Measurements from ENCODE around the gene SLX4IP.
A peak's percentile ranks its signal among the peaks of the same experiment; 100 is the strongest.

Gene SLX4IP

DNA sequence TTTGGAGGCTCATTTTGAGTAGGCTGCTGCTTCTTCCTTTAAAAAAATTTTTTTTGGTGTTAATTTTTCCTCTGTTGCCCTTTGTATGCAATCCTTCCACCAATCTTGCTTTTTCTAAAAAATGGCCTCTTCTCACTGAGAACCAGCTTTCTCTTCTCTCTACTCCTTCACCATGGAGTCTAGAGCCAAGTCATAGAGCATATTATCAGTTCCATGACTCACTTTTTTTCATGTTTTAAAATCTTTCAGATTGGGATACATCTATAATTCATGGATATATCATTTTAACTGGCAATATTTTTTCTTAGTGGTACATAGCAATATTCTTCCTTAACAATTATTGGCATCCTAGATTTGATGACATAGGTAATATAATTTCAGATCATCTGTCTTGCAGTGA, 62.7 kb downstream of the SLX4IP start:
- DNase-seq, result peak; percentile 53

DNA sequence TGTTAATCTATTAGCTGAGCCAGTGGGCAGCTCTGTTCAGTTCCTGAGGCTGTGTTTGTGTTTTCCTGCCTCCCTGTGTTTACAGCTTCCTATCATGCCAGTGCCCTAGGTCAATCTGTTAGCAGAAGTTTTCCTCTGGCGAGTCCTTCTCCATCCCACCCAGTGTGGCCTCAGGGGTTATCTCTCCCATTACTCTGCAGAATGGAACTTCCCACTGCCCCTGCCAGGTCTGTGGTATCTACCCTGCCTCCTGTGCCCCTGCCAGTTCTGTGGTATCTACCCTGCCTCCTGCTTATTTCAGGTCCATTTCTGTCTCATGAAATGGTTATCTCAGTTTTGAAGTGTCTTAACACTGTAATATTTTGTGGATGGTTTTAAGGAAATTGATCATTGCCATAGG, 63.1 kb downstream of the SLX4IP start:
- DNase-seq, result peak; percentile 90

DNA sequence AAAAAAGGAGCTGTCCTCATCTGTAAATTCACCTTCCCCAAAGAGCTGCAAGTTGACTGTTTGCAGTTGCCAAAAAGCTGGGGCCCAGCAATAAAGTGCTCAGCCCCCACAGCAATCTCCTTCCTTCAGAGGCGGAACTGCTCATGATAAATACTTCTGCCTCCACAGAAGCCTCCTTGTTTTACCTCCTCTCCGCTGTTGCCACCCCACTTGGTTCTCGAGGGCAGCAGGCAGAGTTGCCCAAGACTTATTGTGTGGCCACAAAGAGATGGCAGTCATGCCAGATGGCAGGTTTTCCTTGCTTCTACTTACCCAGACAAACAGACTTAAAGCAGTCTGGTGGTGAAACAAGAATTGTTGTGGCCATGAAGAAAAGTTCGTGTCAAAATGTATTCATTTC, 66.3 kb downstream of the SLX4IP start:
- DNase-seq, result peak; percentile 75

DNA sequence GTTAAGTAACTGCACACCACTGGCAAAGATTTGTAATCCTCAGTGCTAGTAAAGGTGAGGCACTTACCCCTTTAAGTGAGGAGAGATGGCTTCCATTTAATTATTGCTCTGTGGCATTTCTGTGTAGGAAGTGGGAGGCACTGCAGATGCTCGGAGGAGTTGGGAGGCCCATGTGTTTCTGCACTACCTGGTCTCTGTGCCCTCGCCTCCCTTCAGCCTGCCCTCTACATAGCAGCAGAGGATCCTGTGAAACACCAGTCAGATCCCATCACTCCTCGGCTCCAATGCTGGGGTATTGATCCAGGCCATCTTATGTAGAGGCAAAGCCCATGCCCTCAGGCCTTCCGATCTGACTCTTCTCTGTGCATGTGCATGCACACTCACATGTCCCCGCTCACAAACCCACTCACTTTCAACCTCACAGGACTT, 67.0 kb downstream of the SLX4IP start:
- no peak for DNase-seq

DNA sequence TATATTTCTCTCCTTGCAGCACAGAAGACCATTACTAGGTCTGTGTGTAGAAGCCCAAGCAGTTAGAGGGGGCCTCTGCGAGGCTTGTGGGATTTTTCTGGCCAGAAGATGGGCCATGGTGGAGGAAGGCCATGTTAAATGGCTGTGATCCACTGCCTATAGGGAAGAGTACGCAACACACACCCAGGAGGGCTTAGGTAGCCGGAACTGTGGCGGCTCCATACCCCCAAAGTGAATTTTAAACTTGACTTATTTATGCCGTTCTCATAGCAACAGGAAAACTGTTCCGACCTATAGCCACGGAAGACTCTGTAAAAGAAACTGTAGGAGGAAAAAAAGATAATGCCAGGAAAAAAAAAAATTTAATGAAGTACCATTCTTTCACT, 69.5 kb downstream of the SLX4IP start:
- no peak for DNase-seq

DNA sequence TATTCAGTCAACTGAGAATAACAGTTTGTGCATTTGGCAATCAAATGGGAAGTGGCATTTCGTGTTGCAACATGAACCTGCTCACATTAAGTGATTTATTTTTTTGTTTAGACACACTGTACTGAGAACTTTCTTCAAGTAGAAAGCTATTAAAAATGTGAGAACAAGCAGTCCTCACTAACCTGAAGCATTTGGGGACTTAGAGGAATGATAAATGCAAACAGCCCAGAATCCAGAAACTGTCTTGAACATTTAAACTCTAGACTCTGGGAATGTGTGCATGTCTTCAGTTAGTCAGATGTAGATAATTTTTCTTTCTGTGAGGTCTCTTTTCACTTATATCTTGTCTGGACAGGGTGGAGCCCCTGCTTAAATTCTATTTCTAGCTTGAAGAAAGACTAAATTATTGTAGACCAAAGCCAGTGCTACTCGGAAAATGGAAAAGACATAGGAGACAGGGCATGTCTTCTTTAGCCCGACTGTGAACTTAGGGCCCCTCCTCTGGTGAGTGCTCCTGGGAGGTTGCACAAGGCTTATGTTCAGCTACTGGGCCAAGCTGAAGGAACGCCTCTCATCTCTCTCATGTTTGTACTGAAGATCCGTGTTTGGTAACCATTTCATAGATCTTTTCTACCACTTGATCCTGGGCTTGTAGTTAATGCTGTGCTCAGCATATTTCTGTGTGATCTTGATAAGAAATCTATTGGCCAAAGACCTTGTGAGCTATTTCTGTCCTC, 70.1 kb downstream of the SLX4IP start:
- DNase-seq, result peak; percentile 36

DNA sequence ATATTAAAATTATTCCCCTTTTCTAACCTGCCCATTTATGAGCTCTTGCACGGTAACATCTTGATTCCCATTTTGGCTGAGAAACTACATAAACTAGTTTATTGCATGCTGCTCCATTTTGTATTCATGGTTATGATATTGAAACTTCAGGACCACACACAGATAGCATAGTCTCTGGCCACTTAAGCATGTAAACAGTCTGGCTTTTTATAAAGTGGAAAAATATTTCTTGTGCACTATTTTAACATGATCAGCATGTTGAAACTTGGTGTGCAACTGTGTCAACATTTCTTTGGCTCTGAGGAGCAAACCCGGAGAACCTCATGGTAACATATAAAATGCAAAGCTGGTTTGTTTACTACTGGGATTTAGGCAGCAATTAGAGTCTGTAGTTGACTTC, 70.7 kb downstream of the SLX4IP start:
- no peak for DNase-seq

DNA sequence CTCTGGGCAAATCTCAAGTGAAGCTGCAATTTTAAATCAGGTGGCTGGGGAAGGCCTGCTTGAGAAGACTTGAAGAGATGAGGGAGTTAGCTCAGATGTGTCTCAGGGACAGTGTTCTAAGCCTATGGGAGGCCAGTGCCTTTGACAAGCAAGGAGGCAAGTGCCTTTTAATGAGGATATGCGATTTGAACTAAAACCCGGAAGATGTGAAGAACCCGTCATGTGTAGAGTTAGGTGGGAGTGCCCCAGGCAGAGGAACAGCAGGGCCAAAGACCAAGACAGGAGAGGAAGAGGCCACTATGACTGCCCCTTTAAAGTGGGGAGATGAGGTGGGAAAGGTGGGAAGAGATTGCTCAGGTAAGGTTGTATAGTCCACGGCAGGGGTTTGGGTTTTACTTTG, 71.9 kb downstream of the SLX4IP start:
- no peak for DNase-seq

DNA sequence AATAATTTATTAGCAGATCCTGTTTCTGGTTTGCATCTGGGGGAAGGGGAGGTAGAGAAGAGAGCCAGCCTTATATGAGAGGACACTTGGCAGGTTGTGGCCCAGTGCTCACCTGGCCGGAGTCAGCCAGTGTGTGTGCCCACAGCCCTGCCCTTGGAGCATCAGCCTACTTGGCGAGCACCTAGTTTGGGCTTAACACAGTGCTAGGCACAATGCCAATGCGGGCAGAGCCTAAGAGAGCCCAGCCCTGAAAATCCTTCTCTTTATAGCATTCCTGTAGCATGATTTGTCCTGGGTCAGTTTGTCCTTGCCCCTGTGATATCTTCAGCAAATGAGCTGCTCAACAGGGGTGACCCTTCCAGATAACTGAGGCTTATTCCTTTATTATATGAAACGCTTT, 73.0 kb downstream of the SLX4IP start:
- peak; percentile 50 for DNase-seq

DNA sequence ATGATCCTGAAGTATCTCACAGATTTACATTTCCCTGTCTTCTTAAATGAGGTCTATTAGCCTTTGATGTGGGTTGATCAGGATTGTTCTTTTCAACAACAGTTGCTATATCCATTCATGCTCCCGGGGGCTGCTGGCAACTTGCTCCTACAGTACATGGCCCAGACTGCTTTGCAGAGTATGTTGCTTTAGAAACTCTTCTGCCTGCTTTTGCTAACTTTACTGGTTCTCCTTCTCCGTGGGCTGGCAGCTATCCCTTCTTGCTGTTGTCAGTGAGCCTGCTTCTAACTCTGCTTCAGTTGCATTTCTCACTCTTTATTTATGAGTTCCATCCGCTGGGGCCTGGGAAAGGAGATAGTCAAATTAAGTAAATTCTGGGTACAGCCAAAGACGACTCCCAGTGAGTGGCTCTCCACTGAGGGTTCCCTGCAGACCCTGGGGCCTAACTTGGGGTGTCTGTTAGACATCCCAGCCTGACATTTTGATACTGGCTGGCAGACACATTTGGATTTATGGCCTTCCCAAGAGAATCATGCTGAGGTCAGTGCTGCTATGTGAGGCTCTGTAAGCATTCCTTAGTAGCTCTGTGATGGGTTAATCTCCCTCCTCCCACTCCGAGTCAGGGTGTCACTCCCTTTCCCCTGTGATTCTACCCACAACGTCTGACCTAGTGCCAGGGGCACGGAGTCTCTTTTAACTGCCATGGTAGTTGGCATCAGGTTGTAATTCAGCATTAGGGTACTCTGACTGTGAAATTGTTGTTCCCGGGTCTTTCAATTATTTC, 73.6 kb downstream of the SLX4IP start:
- DNase-seq, result peak; percentile 66

DNA sequence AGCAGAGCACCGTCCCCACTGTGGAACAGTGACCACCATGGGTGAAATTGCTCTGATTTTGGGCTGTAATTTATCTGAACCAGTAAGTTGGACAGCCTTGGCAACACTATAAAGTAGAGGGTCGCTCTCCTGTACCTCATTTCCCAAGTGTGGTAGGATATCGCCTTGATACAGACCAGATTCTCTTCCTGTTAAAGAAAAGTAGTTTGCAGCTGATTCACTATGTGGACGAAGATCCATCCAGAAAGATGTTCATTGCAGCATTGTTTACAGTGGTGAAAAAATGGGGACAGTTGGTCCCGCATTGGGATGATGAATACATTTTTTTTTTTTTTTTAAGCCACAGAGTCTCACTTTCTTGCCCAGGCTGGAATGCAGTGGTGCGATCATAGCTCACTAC, 74.3 kb downstream of the SLX4IP start:
- peak; percentile 22 for DNase-seq

DNA sequence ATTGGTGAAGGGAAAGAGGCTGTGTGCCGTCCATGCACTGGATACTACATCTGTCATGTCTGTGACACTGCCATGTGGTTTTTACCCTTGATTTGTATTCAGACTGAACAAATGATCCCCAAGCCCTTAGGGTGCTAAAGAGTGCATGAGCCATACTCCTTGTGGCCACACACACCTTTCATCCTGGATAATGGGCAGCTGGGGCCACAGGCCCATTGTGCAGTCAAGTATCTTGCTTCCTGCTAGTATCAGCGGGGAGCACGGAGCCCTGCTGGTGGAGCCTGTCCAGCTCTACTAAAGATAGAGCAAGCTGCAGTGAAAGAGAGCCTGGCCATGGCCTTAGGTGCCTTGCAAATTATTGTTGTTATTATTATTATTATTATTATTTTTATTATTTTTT, 75.1 kb downstream of the SLX4IP start:
- peak; percentile 50 for DNase-seq

DNA sequence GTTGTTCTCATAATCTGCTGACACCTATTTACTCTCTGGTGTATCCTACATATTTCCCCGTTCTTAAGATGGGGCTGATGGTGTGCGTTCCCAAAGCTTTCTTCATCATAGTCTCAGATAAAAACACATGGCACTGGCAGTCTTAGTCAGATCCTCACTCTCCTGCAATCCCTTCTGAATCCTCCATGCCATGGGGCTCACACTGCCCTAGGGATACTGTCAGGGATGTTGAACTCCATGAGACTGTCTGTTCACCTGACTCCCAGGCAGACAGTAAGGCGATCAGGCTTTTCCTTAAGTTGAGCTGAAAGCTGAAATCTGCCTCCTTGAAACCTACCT, 76.0 kb downstream of the SLX4IP start:
- DNase-seq, result no peak

DNA sequence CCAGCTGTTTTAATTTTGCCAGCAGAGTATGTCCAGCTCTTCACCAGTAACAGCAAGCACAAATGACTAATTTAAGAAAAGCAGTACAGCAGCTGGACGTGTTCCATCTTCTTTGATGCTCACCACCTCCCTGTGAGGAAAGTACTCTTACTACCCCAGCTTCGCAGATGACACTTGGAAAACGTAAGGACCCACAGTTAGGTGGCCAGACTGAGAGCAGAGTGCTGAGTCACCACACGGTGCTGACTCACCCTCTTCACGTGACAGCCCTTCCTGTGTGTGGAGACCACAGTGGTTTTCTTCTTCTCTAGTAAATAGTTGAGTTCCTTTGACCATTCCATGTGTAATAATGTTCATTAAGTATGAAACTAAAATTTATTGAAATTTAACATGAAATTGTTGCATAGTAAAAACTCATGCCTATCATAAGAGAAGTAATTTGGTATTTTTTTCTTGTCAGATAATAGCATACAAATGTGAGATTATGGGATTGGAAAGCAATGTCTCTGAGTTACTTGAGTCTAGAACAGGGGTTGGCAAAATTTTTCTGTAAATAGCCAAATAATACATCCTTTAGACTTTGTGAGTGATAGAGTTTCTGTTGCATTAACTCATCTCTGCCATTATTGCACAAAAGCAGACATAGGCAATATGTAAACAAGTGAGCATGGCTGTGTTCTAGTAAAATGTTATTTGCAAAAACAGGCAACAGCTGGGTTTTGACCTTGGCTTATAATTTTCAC, 76.6 kb downstream of the SLX4IP start:
- DNase-seq, result peak; percentile 97

DNA sequence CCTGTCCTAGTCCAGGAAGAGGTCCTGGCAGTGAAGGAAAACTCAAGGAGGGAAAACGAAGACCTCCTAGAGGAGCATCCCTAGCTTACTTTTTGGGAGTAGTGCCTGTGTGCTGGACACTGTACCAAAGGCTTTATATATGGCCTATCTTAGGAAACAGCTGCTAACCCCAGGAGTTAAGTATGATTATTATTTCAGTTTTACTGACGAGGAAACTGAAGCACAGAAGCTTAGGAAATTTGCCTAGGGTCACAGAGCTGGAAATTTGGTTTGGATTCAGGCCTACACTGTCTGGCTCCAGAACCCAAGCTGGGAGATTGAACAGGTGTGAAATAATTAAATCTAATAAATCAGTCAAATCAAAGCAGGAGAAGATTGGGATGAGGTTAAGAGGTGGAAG, 78.0 kb downstream of the SLX4IP start:
- DNase-seq, result no peak

DNA sequence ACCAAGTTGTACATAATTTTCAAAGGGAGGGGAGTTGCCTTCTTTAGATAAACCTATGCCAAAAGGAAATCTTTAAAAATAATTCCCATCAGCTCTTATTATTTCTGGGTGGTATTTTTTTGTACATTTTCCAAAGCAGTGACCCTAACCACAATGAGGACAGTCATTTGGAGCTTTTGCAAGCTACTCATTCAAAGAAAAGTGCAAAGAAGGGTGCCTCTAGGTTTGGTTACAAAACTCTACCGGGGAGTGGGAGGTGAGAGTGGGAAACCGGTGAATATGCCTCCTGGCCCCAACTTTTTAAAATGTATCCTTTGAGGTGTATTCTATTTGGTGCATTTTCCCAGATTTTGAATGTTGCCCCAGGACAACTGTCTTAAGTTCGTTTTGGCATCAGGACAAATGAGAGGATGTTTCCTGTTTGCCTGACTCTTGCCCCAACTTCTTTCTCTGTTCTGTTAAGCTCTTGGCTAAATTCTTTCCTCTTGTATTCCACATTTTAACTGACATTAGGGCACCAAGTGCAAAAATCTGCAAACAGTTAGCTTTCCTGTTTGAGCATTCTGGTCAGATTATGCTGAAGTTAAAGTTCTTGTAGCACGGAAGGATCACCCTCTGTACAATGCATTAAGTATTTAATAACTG, 78.9 kb downstream of the SLX4IP start:
- DNase-seq, result no peak

DNA sequence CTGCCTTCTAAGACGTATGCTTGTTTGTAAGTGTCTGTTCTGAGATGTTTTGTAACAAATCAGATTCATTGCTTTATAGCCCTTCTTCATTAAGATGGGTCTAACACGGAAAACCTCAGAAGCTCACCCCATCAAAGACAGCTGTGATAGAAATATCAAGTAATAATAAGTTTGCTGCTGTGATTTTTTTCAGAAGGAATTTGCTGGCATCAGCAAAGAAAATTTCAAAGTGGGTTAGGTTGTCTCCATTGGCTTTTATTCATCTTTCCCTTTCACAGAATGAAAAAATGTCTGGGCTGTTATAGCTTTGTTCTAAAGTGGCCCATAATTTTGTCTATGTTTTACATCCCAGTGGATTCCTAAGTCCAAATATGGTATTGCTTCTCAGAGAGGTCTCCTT, 81.4 kb downstream of the SLX4IP start:
- no peak for DNase-seq

DNA sequence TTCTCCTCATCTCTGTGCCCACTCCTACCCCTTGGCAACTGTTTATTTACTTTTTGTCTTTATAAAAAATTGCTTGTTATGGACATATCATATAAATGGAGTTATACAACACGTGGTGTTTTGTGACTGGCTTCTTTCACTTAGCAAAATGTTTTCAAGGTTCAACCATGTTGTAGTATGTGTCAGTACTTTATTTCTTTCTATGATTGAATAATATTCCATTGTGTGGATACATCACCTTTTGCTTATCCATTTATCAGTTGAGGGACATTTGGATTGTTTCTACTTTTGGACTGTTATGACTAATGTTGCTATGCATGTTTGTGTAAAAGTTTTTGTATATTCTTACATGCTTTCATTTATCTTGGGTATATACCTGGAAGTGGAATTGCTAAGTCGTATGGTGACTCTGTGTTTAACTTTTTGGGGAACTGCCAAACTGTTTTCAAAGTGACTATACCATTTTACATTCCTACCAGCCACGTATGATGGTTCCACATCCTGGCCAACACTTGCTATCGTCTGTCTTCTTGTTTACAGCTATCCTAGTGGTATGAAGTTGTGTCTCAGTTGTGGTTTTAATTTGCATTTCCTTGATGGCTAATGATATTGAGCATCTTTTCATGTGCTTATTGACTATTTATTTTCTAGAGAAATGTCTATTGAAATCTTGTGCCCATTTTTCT, 84.4 kb downstream of the SLX4IP start:
- DNase-seq, result peak; percentile 20

DNA sequence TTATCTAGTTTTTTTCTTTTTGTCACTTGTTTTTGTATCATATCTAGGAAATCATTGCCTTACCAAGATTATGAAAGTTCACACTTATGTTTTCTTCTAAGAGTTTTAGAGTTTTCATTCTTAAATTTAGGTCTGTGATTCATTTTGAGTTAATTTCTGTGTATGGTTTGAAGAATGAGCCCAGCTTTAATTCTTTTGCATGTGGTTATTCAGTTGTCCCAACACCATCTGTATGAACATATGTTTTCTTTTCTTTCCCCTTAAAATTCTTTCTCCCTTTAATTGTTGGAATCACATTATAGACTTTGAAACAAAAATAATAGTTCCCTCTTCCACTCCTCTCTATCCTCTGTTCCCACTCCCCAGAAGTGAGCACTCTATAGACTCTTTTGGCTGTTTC, 85.4 kb downstream of the SLX4IP start:
- no peak for DNase-seq

DNA sequence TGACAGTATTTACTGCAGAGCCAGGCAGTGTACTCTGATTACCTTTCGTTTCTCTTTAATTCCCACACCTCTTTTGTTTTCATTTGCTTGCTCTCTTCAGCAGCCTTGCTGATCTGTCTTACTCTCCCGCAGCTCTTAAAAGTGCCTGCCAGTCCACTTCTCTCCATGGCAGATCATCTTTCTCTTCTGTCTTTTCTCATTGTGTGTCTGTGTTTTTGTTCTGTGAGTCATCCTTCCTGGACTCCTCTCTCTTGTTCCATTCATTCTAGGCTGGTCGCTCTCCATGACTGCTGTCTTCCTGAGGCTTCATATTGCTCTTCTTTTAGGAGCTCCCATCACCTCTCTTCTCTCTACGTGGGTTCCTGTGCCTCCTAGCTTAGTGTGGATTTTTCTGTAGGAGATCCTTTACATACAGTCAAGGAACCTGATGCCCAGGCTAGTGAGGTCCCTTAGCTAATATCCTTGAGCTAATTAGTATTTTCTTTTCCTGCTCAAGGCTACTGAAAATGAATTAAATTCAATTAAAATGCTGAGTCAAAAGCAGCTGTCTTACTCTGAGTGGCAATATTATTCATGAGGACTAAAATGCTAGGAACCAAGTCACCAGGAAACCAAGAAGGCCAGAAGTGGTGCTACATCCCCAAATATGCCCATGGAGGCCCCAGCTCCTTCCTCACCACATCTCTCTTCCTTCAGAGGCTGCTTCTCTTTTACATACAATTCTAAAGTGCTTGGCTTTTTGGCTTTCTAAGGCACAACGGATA, 86.1 kb downstream of the SLX4IP start:
- no peak for DNase-seq

DNA sequence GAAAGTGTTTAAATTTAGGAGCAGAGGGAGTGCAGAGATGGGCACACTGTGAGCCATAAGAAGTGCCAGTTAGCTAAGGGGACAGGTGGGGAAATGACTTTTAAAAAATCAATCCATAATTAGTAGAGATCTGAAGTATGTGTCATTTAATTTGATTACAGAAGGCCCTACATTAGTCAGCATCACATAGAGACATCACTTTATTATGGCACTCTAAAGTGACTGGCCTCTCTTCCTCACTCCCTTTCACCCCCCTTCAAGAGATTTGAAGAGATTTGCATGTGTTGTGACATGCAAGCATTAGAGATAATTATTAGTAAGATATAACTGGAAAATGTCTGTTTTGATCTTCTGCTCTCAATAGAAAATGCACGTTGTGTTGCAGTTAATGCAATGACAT, 86.7 kb downstream of the SLX4IP start:
- no peak for DNase-seq

DNA sequence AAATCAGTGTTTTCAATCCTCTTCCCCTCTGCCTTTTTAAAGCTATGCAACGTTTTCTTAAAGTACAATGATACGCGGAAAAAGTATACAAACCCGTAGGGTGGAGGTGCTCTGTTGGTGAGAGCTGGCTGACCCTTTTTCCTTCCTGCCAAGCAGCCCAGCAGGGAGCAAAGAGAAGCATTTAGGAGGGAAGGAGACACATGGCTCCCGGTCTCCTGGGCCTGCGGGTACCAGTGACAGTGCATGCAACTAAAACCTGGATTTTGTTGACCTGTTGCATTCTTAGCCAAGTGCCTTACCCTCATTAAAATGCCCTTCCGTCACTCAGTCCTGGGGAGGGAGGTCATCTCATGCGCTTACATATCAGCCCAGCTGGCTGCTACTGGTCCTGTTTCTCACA, 87.2 kb downstream of the SLX4IP start:
- DNase-seq, result no peak
